NCI-H2107 treated with DMSO at 0.1 percent for 48 hours (cell line): ENCODE results near the gene GSE1.

Experiments
- DNase-seq: peaks from one replicate; lab custom pipeline; 2025; ENCODE audit not compliant: unreplicated experiment; lab: John Stamatoyannopoulos, UW

The GSE1 gene

GRCh38 chr16:85658504-85659326 lies 45.6 kb downstream of the GSE1 start:
- no peak for DNase-seq

GRCh38 chr16:85659336-85659735 lies 46.2 kb downstream of the GSE1 start:
- no peak for DNase-seq

- DNase-seq, result peak; percentile 83
Observed at GRCh38 chr16:85659805-85660511, 46.8 kb downstream of the GSE1 start.

GRCh38 chr16:85660843-85661739 lies 48.0 kb downstream of the GSE1 start:
- no peak for DNase-seq

GRCh38 chr16:85661740-85662481 lies 48.8 kb downstream of the GSE1 start:
- DNase-seq, result no peak

GRCh38 chr16:85662482-85662812 lies 49.3 kb downstream of the GSE1 start:
- DNase-seq, result no peak

GRCh38 chr16:85662976-85663830 lies 50.1 kb downstream of the GSE1 start:
- no peak for DNase-seq

- DNase-seq, result peak; percentile 37
Observed at GRCh38 chr16:85663891-85664321, 50.8 kb downstream of the GSE1 start.

- DNase-seq, result no peak
Observed at GRCh38 chr16:85664580-85665372, 51.7 kb downstream of the GSE1 start.

GRCh38 chr16:85665373-85665740 lies 52.2 kb downstream of the GSE1 start:
- no peak for DNase-seq

GRCh38 chr16:85665929-85666328 lies 52.8 kb downstream of the GSE1 start:
- DNase-seq, result no peak

- DNase-seq, result no peak
Observed at GRCh38 chr16:85667261-85667660, 54.1 kb downstream of the GSE1 start.

GRCh38 chr16:85667841-85668413 lies 54.8 kb downstream of the GSE1 start:
- no peak for DNase-seq

GRCh38 chr16:85668676-85669424 lies 55.7 kb downstream of the GSE1 start:
- DNase-seq, result no peak

GRCh38 chr16:85670840-85671239 lies 57.7 kb downstream of the GSE1 start:
- DNase-seq, result no peak

GRCh38 chr16:85673529-85674417 lies 60.7 kb downstream of the GSE1 start:
- peak; percentile 35 for DNase-seq

GRCh38 chr16:85674418-85674755 lies 61.3 kb downstream of the GSE1 start:
- DNase-seq, result no peak
